A549 (cell line): ENCODE results near the gene CCDC14.
"Not testable (repeated sequence)": the region's sequence is repeated elsewhere in the genome, so short reads cannot be mapped to it uniquely, and the experiment has no call there.

Experiments
- BCL3 ChIP-seq: fragments of >200 bp; sonication (Bioruptor Twin); formaldehyde crosslinking; IDR thresholded peaks from 3 replicates; pipeline ENCODE4 v1.6.1; 2016
- CBX2 ChIP-seq: fragments of 200-600 bp; sonication (generic); IDR thresholded peaks from 2 replicates; pipeline ENCODE4 v1.6.1; 2016; ENCODE audit warnings: low read depth, mild to moderate bottlenecking, borderline replicate concordance
- CTCF ChIP-seq: fragments of >200 bp; sonication (Bioruptor Twin); formaldehyde crosslinking; IDR thresholded peaks from 3 replicates; pipeline ENCODE4 v1.5.1; 2016
- EP300 ChIP-seq, 2 experiments: fragments of >200 bp; sonication (Bioruptor Twin); formaldehyde crosslinking; IDR thresholded peaks; 2 replicates in 1 of 2; 3 replicates in 1 of 2; pipeline ENCODE4 v1.6.1; 2016 to 2017
- JUN ChIP-seq, 2 experiments: fragments of >200 bp; sonication (Bioruptor Twin); formaldehyde crosslinking; IDR thresholded peaks; 2 replicates in 1 of 2; 3 replicates in 1 of 2; pipeline ENCODE4 v1.6.1; 2016 to 2017
- MYC ChIP-seq: IDR thresholded peaks from 2 replicates; pipeline ENCODE4 v1.6.1; 2012; ENCODE audit warnings: mild to moderate bottlenecking, inconsistent platforms, low read length, improper control_type of control experiment, borderline replicate concordance
- PBX3 ChIP-seq: IDR thresholded peaks from 2 replicates; pipeline ENCODE4 v1.6.1; 2012
- POLR2A ChIP-seq: IDR thresholded peaks from 2 replicates; pipeline ENCODE4 v1.6.1; 2012; ENCODE audit warnings: mild to moderate bottlenecking, low read length
- RAD21 ChIP-seq, 2 experiments: fragments of >200 bp in 1 of 2; sonication (Bioruptor Twin) in 1 of 2; formaldehyde crosslinking in 1 of 2; IDR thresholded peaks in 1 of 2; conservative IDR thresholded peaks in 1 of 2; 2 replicates in 1 of 2; 3 replicates in 1 of 2; pipeline ENCODE4 v1.6.1; 2012 to 2018; ENCODE audit warnings: inconsistent platforms in 1 of 2
- TF ChIP-seq, protein P1 (sequence below): fragments of 200-600 bp; sonication (generic); IDR thresholded peaks from 2 replicates; pipeline ENCODE4 v1.6.1; 2016; ENCODE audit warnings: antibody characterized with exemption, mild to moderate bottlenecking, moderate library complexity
- TF ChIP-seq, protein P2 (sequence below): fragments of 450-650 bp; IDR thresholded peaks from 2 replicates; pipeline ENCODE4 v1.6.1; 2014; ENCODE audit warnings: antibody characterized with exemption

GRCh38 chr3:124001366-124001765 lies 40.3 kb upstream of the CCDC14 start:
- not testable (repeated sequence) for TF ChIP-seq CTCF; POLR2A; MYC; EP300 (IDR thresholded peaks at IDR 0.05); BCL3; PBX3; JUN (IDR thresholded peaks at IDR 0.05); RAD21 (conservative IDR thresholded peaks at IDR 0.05 in 1 of 2, IDR thresholded peaks at IDR 0.05 in 1 of 2); CBX2
- TF ChIP-seq, protein P1, sequence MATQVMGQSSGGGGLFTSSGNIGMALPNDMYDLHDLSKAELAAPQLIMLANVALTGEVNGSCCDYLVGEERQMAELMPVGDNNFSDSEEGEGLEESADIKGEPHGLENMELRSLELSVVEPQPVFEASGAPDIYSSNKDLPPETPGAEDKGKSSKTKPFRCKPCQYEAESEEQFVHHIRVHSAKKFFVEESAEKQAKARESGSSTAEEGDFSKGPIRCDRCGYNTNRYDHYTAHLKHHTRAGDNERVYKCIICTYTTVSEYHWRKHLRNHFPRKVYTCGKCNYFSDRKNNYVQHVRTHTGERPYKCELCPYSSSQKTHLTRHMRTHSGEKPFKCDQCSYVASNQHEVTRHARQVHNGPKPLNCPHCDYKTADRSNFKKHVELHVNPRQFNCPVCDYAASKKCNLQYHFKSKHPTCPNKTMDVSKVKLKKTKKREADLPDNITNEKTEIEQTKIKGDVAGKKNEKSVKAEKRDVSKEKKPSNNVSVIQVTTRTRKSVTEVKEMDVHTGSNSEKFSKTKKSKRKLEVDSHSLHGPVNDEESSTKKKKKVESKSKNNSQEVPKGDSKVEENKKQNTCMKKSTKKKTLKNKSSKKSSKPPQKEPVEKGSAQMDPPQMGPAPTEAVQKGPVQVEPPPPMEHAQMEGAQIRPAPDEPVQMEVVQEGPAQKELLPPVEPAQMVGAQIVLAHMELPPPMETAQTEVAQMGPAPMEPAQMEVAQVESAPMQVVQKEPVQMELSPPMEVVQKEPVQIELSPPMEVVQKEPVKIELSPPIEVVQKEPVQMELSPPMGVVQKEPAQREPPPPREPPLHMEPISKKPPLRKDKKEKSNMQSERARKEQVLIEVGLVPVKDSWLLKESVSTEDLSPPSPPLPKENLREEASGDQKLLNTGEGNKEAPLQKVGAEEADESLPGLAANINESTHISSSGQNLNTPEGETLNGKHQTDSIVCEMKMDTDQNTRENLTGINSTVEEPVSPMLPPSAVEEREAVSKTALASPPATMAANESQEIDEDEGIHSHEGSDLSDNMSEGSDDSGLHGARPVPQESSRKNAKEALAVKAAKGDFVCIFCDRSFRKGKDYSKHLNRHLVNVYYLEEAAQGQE, result not testable (repeated sequence)
- TF ChIP-seq, protein P2, sequence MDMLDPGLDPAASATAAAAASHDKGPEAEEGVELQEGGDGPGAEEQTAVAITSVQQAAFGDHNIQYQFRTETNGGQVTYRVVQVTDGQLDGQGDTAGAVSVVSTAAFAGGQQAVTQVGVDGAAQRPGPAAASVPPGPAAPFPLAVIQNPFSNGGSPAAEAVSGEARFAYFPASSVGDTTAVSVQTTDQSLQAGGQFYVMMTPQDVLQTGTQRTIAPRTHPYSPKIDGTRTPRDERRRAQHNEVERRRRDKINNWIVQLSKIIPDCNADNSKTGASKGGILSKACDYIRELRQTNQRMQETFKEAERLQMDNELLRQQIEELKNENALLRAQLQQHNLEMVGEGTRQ, result not testable (repeated sequence)
